ENCODE results near the gene ANKLE1.

DNA sequence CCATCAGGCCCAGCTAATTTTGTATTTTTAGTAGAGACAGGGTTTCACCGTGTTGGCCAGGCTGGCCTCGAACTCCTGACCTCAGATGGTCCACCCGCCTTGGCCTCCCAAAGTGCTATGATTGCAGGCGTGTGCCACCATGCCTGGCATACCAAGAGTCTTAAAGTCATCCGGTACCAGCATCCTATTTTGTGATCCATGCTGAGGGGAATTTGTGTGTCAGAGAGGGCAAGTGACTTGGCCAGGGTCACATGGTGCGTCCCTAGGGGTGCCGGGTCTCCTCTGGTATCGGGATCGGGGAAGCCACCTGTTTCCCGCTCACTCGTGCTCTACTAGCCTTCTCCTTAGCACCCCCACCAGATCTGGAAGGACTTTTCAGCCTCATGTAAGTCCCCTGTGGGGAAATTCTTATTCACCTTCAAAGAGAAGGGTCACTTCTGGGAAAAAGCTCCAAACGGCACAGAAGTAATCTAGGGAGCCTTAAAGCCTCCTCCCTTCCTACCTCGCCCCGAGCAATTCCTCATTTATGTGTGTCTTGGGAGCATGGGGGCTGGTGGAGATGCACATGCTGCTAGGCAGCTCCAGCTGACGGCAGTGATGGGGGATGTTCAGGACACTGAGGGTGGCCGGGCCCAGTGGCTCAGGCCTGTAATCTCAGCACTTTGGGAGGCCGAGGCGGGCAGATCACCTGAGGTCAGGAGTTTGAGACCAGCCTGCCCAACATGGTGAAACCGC, 6.1 kb upstream of the ANKLE1 start:
- TF ChIP-seq, protein P1, sequence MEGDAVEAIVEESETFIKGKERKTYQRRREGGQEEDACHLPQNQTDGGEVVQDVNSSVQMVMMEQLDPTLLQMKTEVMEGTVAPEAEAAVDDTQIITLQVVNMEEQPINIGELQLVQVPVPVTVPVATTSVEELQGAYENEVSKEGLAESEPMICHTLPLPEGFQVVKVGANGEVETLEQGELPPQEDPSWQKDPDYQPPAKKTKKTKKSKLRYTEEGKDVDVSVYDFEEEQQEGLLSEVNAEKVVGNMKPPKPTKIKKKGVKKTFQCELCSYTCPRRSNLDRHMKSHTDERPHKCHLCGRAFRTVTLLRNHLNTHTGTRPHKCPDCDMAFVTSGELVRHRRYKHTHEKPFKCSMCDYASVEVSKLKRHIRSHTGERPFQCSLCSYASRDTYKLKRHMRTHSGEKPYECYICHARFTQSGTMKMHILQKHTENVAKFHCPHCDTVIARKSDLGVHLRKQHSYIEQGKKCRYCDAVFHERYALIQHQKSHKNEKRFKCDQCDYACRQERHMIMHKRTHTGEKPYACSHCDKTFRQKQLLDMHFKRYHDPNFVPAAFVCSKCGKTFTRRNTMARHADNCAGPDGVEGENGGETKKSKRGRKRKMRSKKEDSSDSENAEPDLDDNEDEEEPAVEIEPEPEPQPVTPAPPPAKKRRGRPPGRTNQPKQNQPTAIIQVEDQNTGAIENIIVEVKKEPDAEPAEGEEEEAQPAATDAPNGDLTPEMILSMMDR (conservative IDR thresholded peaks at IDR 0.05 in 1 of 2, IDR thresholded peaks at IDR 0.05 in 1 of 2; ENCODE audit: extremely low read depth in 1 of 2, insufficient read depth in 1 of 2, low read depth in 1 of 2, low read length in 2 of 2), result no peak
- no peak for TF ChIP-seq EZH2 (IDR thresholded peaks at IDR 0.05; ENCODE audit: borderline replicate concordance, low read length)

All from mammary epithelial cell (primary cell).